ENCODE data around the gene ANXA11. TPM values are rescaled to one million over a fixed set of nuclear protein-coding genes. Genes with fewer than 3 reads are reported as not detected.
"Not testable (repeated sequence)": the region's sequence is repeated elsewhere in the genome, so short reads cannot be mapped to it uniquely, and the experiment has no call there.

ANXA11 gene
- total RNA-seq, 3 donors from 2014 or later = 83.3 to 102 (median 93.4) TPM

GRCh38 chr10:80136134-80136571, 69.2 kb downstream of the ANXA11 start:
- DNase-seq (ENCODE audit: low spot score in 2 of 2) = no peak
- no peaks in the 10 kb centered on the region for H3K4me1 ChIP-seq
- H3K9me3 ChIP-seq = no peaks in the 10 kb centered on the region
- peak overlapping the region; percentile 19 to 75 for H3K27ac ChIP-seq
- intact Hi-C loops (cut with DNase I; ENCODE audit: low total_unique reads) = no loop called here
- H3K4me3 ChIP-seq = no peak overlapping the region
- no peak for TF ChIP-seq CTCF (IDR thresholded peaks at IDR 0.05)
- TF ChIP-seq POLR2AphosphoS5 (IDR thresholded peaks at IDR 0.05) = peak in 1 of 3 donors; percentile 22
- H3K27me3 ChIP-seq = no peaks in the 10 kb centered on the region
- no peaks in the 10 kb centered on the region for H3K36me3 ChIP-seq

DNA sequence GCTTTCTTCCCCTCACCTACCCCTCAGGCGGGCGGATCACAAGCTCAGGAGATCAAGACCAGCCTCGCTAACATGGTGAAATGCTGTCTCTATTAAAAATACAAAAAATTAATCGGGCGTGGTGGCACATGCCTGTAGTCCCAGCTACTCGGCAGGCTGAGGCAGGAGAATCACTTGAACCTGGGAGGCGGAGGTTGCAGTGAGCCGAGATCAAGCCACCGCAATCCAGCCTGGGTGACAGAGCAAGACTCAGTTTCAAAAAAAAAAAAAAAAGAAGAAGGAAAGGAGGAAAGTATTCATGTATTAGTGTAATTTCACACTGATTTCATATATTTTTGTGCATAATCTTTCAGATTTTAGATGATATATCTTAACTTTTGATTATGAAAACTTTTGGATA, 71.7 kb downstream of the ANXA11 start:
- intact Hi-C loops (cut with DNase I; ENCODE audit: low total_unique reads); H3K9me3 ChIP-seq; H3K4me1 ChIP-seq; H3K36me3 ChIP-seq; DNase-seq (ENCODE audit: low spot score in 2 of 2); H3K27me3 ChIP-seq: not testable (repeated sequence)
- peak overlapping the region; percentile 72 to 92 for H3K27ac ChIP-seq
- H3K4me3 ChIP-seq = peak overlapping the region; percentile 51 to 75 (median 58)

- no peak for DNase-seq (ENCODE audit: low spot score in 2 of 2)
- TF ChIP-seq POLR2A (IDR thresholded peaks at IDR 0.05) (no peak), CTCF (IDR thresholded peaks at IDR 0.05) (no peak), POLR2AphosphoS5 (IDR thresholded peaks at IDR 0.05) (no peak)
- H3K36me3 ChIP-seq = no peaks in the 10 kb centered on the region
- intact Hi-C loops (cut with DNase I; ENCODE audit: low total_unique reads) = no loop called here
- H3K4me3 ChIP-seq = peak overlapping the region; percentile 51 to 75 (median 58)
- no peaks in the 10 kb centered on the region for H3K9me3 ChIP-seq
- H3K4me1 ChIP-seq = no peaks in the 10 kb centered on the region
- no peaks in the 10 kb centered on the region for H3K27me3 ChIP-seq
- peak overlapping the region; percentile 72 to 92 for H3K27ac ChIP-seq
Measured at GRCh38 chr10:80133206-80133605, 72.1 kb downstream of the ANXA11 start.

GRCh38 chr10:80132299-80133139, 72.8 kb downstream of the ANXA11 start, which contains the start of gene PLAC9:
TSS of gene PLAC9 (plus strand) at chr10:80132730. CDS start at chr10:80132763, 33 bp downstream.
- no peak for DNase-seq (ENCODE audit: low spot score in 2 of 2)
- Histone ChIP-seq H3K4me1 (no peaks in the 10 kb centered on the region), H3K4me3 (peak within 1 kb of the TSS; percentile 51 to 75 (median 58)), H3K27ac (peak within 1 kb of the TSS; percentile 72 to 92), H3K9me3 (no peaks in the 10 kb centered on the region), H3K36me3 (no peaks in the 10 kb centered on the region), H3K27me3 (no peaks in the 10 kb centered on the region)
- intact Hi-C loops (cut with DNase I; ENCODE audit: low total_unique reads) = no loop called here
- TF ChIP-seq POLR2AphosphoS5 (IDR thresholded peaks at IDR 0.05) (no peak), POLR2A (IDR thresholded peaks at IDR 0.05) (no peak), CTCF (IDR thresholded peaks at IDR 0.05) (no peak)

DNA sequence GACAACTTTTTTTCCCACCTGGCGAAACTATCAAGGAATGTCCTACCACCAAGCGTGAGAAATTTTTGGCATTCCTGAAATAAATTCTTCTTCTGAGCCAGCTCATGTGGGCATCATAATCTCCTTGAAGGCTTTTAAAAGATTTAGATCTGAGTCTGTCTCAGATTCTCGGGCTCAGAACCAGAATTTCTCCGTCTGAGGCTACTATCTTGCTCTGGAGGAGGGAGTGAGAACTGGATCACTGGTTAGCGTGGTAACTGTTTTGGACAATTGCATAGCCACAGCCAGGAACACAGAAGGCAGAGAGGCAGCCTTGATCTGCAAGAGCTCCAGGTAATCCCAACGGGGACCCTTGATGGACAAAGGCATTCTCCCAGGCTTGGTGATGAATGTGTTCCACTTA, 73.8 kb downstream of the ANXA11 start:
- no peak for TF ChIP-seq POLR2AphosphoS5 (IDR thresholded peaks at IDR 0.05)
- no peak for TF ChIP-seq CTCF (IDR thresholded peaks at IDR 0.05)
- intact Hi-C loops (cut with DNase I; ENCODE audit: low total_unique reads) = no loop called here

More for the DNA sequence above, 73.8 kb downstream of the ANXA11 start:
- Histone ChIP-seq H3K9me3 (no peaks in the 10 kb centered on the region), H3K4me3 (no peak overlapping the region), H3K36me3 (no peaks in the 10 kb centered on the region), H3K27me3 (no peaks in the 10 kb centered on the region), H3K27ac (peak overlapping the region in 1 of 2 donors; percentile 12), H3K4me1 (no peaks in the 10 kb centered on the region)
- DNase-seq (ENCODE audit: low spot score in 2 of 2) = no peak

Measured in breast epithelium (tissue), 4 donors.